Loucy (cell line): Measurements from ENCODE around the gene EEFSEC.

ENCODE experiments used
- H2AFZ ChIP-seq: fragments of 200-600 bp; sonication (generic); 2 replicates; pipeline ENCODE4 v1.6.0; 2016; ENCODE audit warnings: antibody characterized with exemption, mild to moderate bottlenecking, low read length, moderate library complexity
- H3F3A ChIP-seq: fragments of 200-600 bp; 2 replicates; pipeline ENCODE4 v1.6.0; 2016; ENCODE audit warnings: antibody characterized with exemption, low read depth, mild to moderate bottlenecking
- H3K27me3 ChIP-seq: fragments of 200-600 bp; sonication (generic); 2 replicates; pipeline ENCODE4 v1.6.1; 2014; ENCODE audit warnings: low read length, mild to moderate bottlenecking; ENCODE audit not compliant: insufficient read depth, poor library complexity, severe bottlenecking
- H3K36me3 ChIP-seq: fragments of 200-600 bp; sonication (generic); 2 replicates; pipeline ENCODE4 v1.6.1; 2016; ENCODE audit warnings: low read length; ENCODE audit not compliant: insufficient read depth
- H3K4me1 ChIP-seq: fragments of 200-600 bp; sonication (generic); 2 replicates; pipeline ENCODE4 v1.5.1; 2014; ENCODE audit warnings: low read length, mild to moderate bottlenecking; ENCODE audit not compliant: insufficient read depth, poor library complexity, severe bottlenecking
- H3K4me2 ChIP-seq: fragments of 200-600 bp; sonication (generic); 2 replicates; pipeline ENCODE4 v1.6.0; 2014; ENCODE audit warnings: antibody characterized with exemption, low read length, low read depth, mild to moderate bottlenecking; ENCODE audit not compliant: poor library complexity, severe bottlenecking
- H3K4me3 ChIP-seq: fragments of 200-600 bp; sonication (generic); 2 replicates; pipeline ENCODE4 v1.5.1; 2014; ENCODE audit warnings: low read length, mild to moderate bottlenecking, mixed read lengths; ENCODE audit not compliant: poor library complexity, severe bottlenecking
- H3K79me2 ChIP-seq: fragments of 200-600 bp; sonication (generic); 2 replicates; pipeline ENCODE4 v1.6.1; 2014; ENCODE audit warnings: low read length; ENCODE audit not compliant: insufficient read depth
- H3K9ac ChIP-seq: fragments of 200-600 bp; sonication (generic); 2 replicates; pipeline ENCODE4 v1.6.0; 2014; ENCODE audit warnings: mild to moderate bottlenecking, low read depth, low read length, moderate library complexity; ENCODE audit not compliant: poor library complexity, severe bottlenecking
- H3K9me2 ChIP-seq: fragments of 200-600 bp; sonication (generic); replicated peaks from 2 replicates; pipeline ENCODE4 v1.6.1; 2016; ENCODE audit warnings: low read depth, low read length, mixed read lengths
- H3K9me3 ChIP-seq: fragments of 200-600 bp; sonication (generic); 2 replicates; pipeline ENCODE4 v1.6.1; 2014; ENCODE audit warnings: mild to moderate bottlenecking, antibody characterized with exemption, low read length, low read depth; ENCODE audit not compliant: insufficient read depth
- H4K20me1 ChIP-seq: fragments of 200-600 bp; sonication (generic); 2 replicates; pipeline ENCODE4 v1.6.0; 2014; ENCODE audit warnings: antibody characterized with exemption, low read length, mild to moderate bottlenecking; ENCODE audit not compliant: insufficient read depth, poor library complexity, severe bottlenecking
- CTCF ChIP-seq: fragments of 200-600 bp; sonication (generic); conservative IDR thresholded peaks from 2 replicates; pipeline ENCODE4 v1.5.1; 2014; ENCODE audit warnings: mild to moderate bottlenecking, antibody characterized with exemption, low read length
- EZH2phosphoT487 ChIP-seq: fragments of 200-600 bp; IDR thresholded peaks from 2 replicates; pipeline ENCODE4 v1.6.1; 2018; ENCODE audit warnings: antibody characterized with exemption, mild to moderate bottlenecking, moderate library complexity, borderline replicate concordance

The EEFSEC gene

GRCh38 chr3:128422762-128423524 is 269.7 kb downstream of the EEFSEC start:
- Histone ChIP-seq H3K4me3 (no peak overlapping the region), H2AFZ (no peak overlapping the region), H3K79me2 (no peaks in the 10 kb centered on the region), H3K9ac (no peak overlapping the region), H3K9me2 (no peaks in the 10 kb centered on the region), H3F3A (no peaks in the 10 kb centered on the region), H3K4me2 (no peak overlapping the region), H3K27me3 (no peaks in the 10 kb centered on the region), H3K4me1 (peaks cover 9% of the 10 kb centered on the region), H4K20me1 (no peaks in the 10 kb centered on the region), H3K9me3 (no peaks in the 10 kb centered on the region), H3K36me3 (no peaks in the 10 kb centered on the region)
- TF ChIP-seq CTCF (no peak), EZH2phosphoT487 (no peak)

- Histone ChIP-seq H3K9ac (no peak overlapping the region), H3K4me2 (no peak overlapping the region), H4K20me1 (no peaks in the 10 kb centered on the region), H3K27me3 (no peaks in the 10 kb centered on the region), H3K79me2 (no peaks in the 10 kb centered on the region), H3K9me2 (no peaks in the 10 kb centered on the region), H3K4me3 (no peak overlapping the region), H3K4me1 (peaks cover 9% of the 10 kb centered on the region), H3K9me3 (no peaks in the 10 kb centered on the region), H3F3A (no peaks in the 10 kb centered on the region), H2AFZ (no peak overlapping the region), H3K36me3 (no peaks in the 10 kb centered on the region)
- no peak for TF ChIP-seq CTCF
- TF ChIP-seq EZH2phosphoT487, result no peak
Observed at GRCh38 chr3:128423525-128424147, 270.4 kb downstream of the EEFSEC start.

GRCh38 chr3:128424508-128425069 is 271.3 kb downstream of the EEFSEC start:
- Histone ChIP-seq H3K4me1 (peaks cover 9% of the 10 kb centered on the region), H3K9me2 (no peaks in the 10 kb centered on the region), H2AFZ (no peak overlapping the region), H3K36me3 (no peaks in the 10 kb centered on the region), H4K20me1 (no peaks in the 10 kb centered on the region), H3F3A (no peaks in the 10 kb centered on the region), H3K27me3 (no peaks in the 10 kb centered on the region), H3K4me2 (no peak overlapping the region), H3K79me2 (no peaks in the 10 kb centered on the region), H3K9me3 (no peaks in the 10 kb centered on the region), H3K4me3 (no peak overlapping the region), H3K9ac (no peak overlapping the region)
- no peak for TF ChIP-seq EZH2phosphoT487
- no peak for TF ChIP-seq CTCF
